ENCODE measurements around the gene MAF.
A peak's percentile ranks its signal among the peaks of the same experiment; 100 is the strongest.

The MAF gene

GRCh38 chr16:79618041-79618691 is 17.6 kb upstream of the MAF start:
- peak overlapping the region; percentile 45 for H3K4me2 ChIP-seq (ENCODE audit: insufficient read depth, low read length)
- peaks cover 26% of the 10 kb centered on the region for H3K4me1 ChIP-seq (ENCODE audit: insufficient read depth, low read length)
- no peaks in the 10 kb centered on the region for H4K20me1 ChIP-seq (ENCODE audit: insufficient read depth, low read length)
- H3K36me3 ChIP-seq (ENCODE audit: insufficient read depth, low read length) = no peaks in the 10 kb centered on the region
- no peak for TF ChIP-seq EZH2 (IDR thresholded peaks at IDR 0.05; ENCODE audit: borderline replicate concordance, low read depth, low read length, severe bottlenecking)
- TF ChIP-seq, protein P1, sequence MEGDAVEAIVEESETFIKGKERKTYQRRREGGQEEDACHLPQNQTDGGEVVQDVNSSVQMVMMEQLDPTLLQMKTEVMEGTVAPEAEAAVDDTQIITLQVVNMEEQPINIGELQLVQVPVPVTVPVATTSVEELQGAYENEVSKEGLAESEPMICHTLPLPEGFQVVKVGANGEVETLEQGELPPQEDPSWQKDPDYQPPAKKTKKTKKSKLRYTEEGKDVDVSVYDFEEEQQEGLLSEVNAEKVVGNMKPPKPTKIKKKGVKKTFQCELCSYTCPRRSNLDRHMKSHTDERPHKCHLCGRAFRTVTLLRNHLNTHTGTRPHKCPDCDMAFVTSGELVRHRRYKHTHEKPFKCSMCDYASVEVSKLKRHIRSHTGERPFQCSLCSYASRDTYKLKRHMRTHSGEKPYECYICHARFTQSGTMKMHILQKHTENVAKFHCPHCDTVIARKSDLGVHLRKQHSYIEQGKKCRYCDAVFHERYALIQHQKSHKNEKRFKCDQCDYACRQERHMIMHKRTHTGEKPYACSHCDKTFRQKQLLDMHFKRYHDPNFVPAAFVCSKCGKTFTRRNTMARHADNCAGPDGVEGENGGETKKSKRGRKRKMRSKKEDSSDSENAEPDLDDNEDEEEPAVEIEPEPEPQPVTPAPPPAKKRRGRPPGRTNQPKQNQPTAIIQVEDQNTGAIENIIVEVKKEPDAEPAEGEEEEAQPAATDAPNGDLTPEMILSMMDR (IDR thresholded peaks at IDR 0.05; ENCODE audit: borderline replicate concordance, extremely low read depth, low read length, poor library complexity, severe bottlenecking) = no peak
- H3K9me3 ChIP-seq (ENCODE audit: insufficient read depth, low read length, severe bottlenecking) = no peaks in the 10 kb centered on the region
- DNase-seq (peak; percentile 67), ATAC-seq (ENCODE audit: insufficient read depth, low read depth) (peak; percentile 73)
- no peak overlapping the region for H3K4me3 ChIP-seq (ENCODE audit: low read depth in 1 of 2, low read length in 2 of 2)
- H3K27me3 ChIP-seq (ENCODE audit: insufficient read depth, low read length, poor library complexity) = no peaks in the 10 kb centered on the region
- H3K9ac ChIP-seq (ENCODE audit: low read depth, low read length) = peak overlapping the region; percentile 24; the same call in 1 of the 2 replicates
- no peaks in the 10 kb centered on the region for H3K79me2 ChIP-seq (ENCODE audit: insufficient read depth, low read length)
- peak overlapping the region; percentile 50; the same call in 1 of the 2 replicates for H2AFZ ChIP-seq (ENCODE audit: low read depth, low read length)
- H3K27ac ChIP-seq (ENCODE audit: low read length) = peak overlapping the region; percentile 73

DNA sequence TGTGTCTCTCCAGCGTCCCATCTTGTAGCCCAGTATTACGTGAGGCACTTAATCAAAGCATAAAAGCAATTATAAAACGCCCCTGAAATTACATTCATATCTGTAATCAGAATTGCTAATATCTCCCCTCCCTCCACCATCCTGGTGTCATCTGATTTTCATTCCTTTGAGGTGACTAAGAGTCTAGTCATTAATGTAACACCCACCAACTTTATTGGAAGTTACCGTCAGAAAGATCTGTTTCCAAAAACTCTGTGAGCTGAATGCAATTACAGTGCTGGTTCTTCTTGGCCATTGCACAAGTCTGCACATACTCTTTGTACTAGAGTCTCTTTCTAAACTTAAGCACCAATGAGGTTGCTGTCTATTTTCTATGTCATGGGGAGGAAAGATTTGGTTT is 12.5 kb upstream of the MAF start:
- no peaks in the 10 kb centered on the region for H3K9me3 ChIP-seq (ENCODE audit: insufficient read depth, low read length, severe bottlenecking)
- DNase-seq = no peak
- no peak for ATAC-seq (ENCODE audit: insufficient read depth, low read depth)
- H3K9ac ChIP-seq (ENCODE audit: low read depth, low read length) = no peak overlapping the region
- H3K27ac ChIP-seq (ENCODE audit: low read length) = no peak overlapping the region
- H2AFZ ChIP-seq (ENCODE audit: low read depth, low read length) = no peak overlapping the region
- TF ChIP-seq, protein P1 (IDR thresholded peaks at IDR 0.05; ENCODE audit: borderline replicate concordance, extremely low read depth, low read length, poor library complexity, severe bottlenecking) = no peak
- no peak overlapping the region for H3K4me2 ChIP-seq (ENCODE audit: insufficient read depth, low read length)
- no peaks in the 10 kb centered on the region for H4K20me1 ChIP-seq (ENCODE audit: insufficient read depth, low read length)
- no peaks in the 10 kb centered on the region for H3K36me3 ChIP-seq (ENCODE audit: insufficient read depth, low read length)
- no peaks in the 10 kb centered on the region for H3K27me3 ChIP-seq (ENCODE audit: insufficient read depth, low read length, poor library complexity)
- no peak overlapping the region for H3K4me3 ChIP-seq (ENCODE audit: low read depth in 1 of 2, low read length in 2 of 2)
- H3K79me2 ChIP-seq (ENCODE audit: insufficient read depth, low read length) = no peaks in the 10 kb centered on the region
- H3K4me1 ChIP-seq (ENCODE audit: insufficient read depth, low read length) = peaks cover 11% of the 10 kb centered on the region

DNA sequence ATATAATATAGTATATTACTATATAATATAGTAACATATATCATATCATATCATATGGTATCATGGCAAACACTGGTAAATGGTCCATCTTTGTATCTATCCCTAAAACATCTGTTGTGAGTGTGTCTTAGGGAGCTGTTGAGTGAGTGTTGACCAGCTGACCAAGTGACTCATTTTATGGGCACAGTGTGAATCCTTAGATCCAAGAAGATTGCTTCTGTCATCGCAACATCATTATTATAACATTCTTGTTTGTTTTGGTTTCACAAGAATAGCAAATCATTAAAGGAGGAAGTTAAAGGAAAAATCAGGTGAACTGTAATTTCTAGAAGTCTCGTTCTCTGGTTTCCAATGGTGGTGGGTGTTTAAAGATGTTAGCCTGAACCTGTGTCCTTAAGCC is 11.7 kb upstream of the MAF start:
- Histone ChIP-seq H3K4me2 (ENCODE audit: insufficient read depth, low read length) (no peak overlapping the region), H3K4me3 (ENCODE audit: low read depth in 1 of 2, low read length in 2 of 2) (no peak overlapping the region), H3K79me2 (ENCODE audit: insufficient read depth, low read length) (no peaks in the 10 kb centered on the region), H4K20me1 (ENCODE audit: insufficient read depth, low read length) (no peaks in the 10 kb centered on the region), H3K9ac (ENCODE audit: low read depth, low read length) (no peak overlapping the region), H3K27ac (ENCODE audit: low read length) (no peak overlapping the region), H2AFZ (ENCODE audit: low read depth, low read length) (no peak overlapping the region), H3K4me1 (ENCODE audit: insufficient read depth, low read length) (peaks cover 3% of the 10 kb centered on the region), H3K9me3 (ENCODE audit: insufficient read depth, low read length, severe bottlenecking) (no peaks in the 10 kb centered on the region), H3K27me3 (ENCODE audit: insufficient read depth, low read length, poor library complexity) (no peaks in the 10 kb centered on the region), H3K36me3 (ENCODE audit: insufficient read depth, low read length) (no peaks in the 10 kb centered on the region)
- TF ChIP-seq, protein P1 (IDR thresholded peaks at IDR 0.05; ENCODE audit: borderline replicate concordance, extremely low read depth, low read length, poor library complexity, severe bottlenecking) = no peak
- TF ChIP-seq EZH2 (IDR thresholded peaks at IDR 0.05; ENCODE audit: borderline replicate concordance, low read depth, low read length, severe bottlenecking) = no peak
- ATAC-seq (ENCODE audit: insufficient read depth, low read depth) = no peak
- DNase-seq = no peak

Data from DND-41 (cell line).